C4-2B (cell line): ENCODE measurements around the gene LRRC8E.
A peak's percentile ranks its signal among the peaks of the same experiment; 100 is the strongest.

Experiments used
- H3K27ac ChIP-seq: fragments of 450-650 bp; 2 replicates; pipeline ENCODE4 v1.5.1; 2017
- CTCF ChIP-seq: fragments of 450-650 bp; conservative IDR thresholded peaks from 2 replicates; pipeline ENCODE4 v1.5.1; 2017; ENCODE audit warnings: mild to moderate bottlenecking
- ZFX ChIP-seq: fragments of 450-650 bp; IDR thresholded peaks from 2 replicates; pipeline ENCODE4 v1.6.1; 2017

LRRC8E gene

GRCh38 chr19:7888145-7888825 lies at the start of gene LRRC8E:
Gene LRRC8E (plus strand): TSS chr19:7888510. CDS start chr19:7895604, 7,094 bp downstream.
- peak within 1 kb of the TSS; percentile 71 for H3K27ac ChIP-seq
- peak; percentile 79; the same call in 1 of the 2 replicates for TF ChIP-seq ZFX
- no peak for TF ChIP-seq CTCF

GRCh38 chr19:7839476-7839875 lies 48.8 kb upstream of the LRRC8E start:
- no peak overlapping the region for H3K27ac ChIP-seq
- TF ChIP-seq ZFX: no peak
- no peak for TF ChIP-seq CTCF

GRCh38 chr19:7840629-7841028 lies 47.7 kb upstream of the LRRC8E start:
- TF ChIP-seq CTCF (no peak), ZFX (no peak)
- no peak overlapping the region for H3K27ac ChIP-seq

- TF ChIP-seq CTCF (no peak), ZFX (no peak)
- no peak overlapping the region for H3K27ac ChIP-seq
Measured at GRCh38 chr19:7841751-7842660, 46.3 kb upstream of the LRRC8E start.

- no peak overlapping the region for H3K27ac ChIP-seq
- TF ChIP-seq ZFX: no peak
- TF ChIP-seq CTCF: no peak
Measured at GRCh38 chr19:7842661-7843294, 45.5 kb upstream of the LRRC8E start.

- no peak for TF ChIP-seq ZFX
- no peak for TF ChIP-seq CTCF
- H3K27ac ChIP-seq: no peak overlapping the region
Measured at GRCh38 chr19:7843521-7843920, 44.8 kb upstream of the LRRC8E start.
